HEK293T (cell line): ENCODE measurements around the gene PDE8A.

Experiments used
- BHLHE40 ChIP-seq: fragments of 450-650 bp; IDR thresholded peaks from 2 replicates; pipeline ENCODE4 v1.6.1; 2016; ENCODE audit warnings: mild to moderate bottlenecking, moderate library complexity, borderline replicate concordance
- CTBP1 ChIP-seq: fragments of 450-650 bp; IDR thresholded peaks from 2 replicates; pipeline ENCODE4 v1.6.1; 2016; ENCODE audit warnings: borderline replicate concordance
- FOXK2 ChIP-seq: fragments of 450-650 bp; IDR thresholded peaks from 2 replicates; pipeline ENCODE4 v1.6.1; 2016; ENCODE audit warnings: mild to moderate bottlenecking
- HDGF ChIP-seq: fragments of 450-650 bp; IDR thresholded peaks from 2 replicates; pipeline ENCODE4 v1.6.1; 2017; ENCODE audit warnings: antibody characterized with exemption, borderline replicate concordance
- LEF1 ChIP-seq: fragments of 450-650 bp; IDR thresholded peaks from 2 replicates; pipeline ENCODE4 v1.6.1; 2017; ENCODE audit warnings: mild to moderate bottlenecking, borderline replicate concordance
- SUZ12 ChIP-seq: fragments of 450-650 bp; IDR thresholded peaks from 2 replicates; pipeline ENCODE4 v1.6.1; 2016; ENCODE audit warnings: mild to moderate bottlenecking
- ZNF384 ChIP-seq: fragments of 450-650 bp; IDR thresholded peaks from 2 replicates; pipeline ENCODE4 v1.6.1; 2016

GRCh38 chr15:85024509-85025336 is 43.1 kb downstream of the PDE8A start:
- TF ChIP-seq ZNF384 = no peak
- no peak for TF ChIP-seq FOXK2
- TF ChIP-seq SUZ12 = no peak
- TF ChIP-seq BHLHE40 = no peak
- TF ChIP-seq LEF1 = no peak
- TF ChIP-seq HDGF = no peak
- no peak for TF ChIP-seq CTBP1
